ENCODE results near the gene PLAC1.

PLAC1 gene

DNA sequence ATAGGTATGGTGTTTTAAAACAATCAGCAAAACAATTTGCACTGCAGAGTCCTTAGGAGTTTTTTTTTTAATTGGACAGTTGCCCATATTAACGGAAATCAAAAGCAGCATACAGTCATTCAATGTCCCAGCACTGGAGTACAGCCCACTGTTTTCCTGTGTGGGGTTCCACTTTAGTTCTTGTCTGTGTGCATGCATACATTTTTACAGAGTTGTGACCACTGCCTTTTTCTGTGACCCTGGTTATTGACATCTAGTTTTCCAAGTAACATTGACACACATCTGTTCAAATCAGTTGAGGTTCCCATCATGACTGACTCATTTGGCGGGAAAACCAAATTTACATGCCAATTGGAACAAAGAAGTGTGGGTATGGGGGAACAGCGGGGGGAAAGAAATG, 115.0 kb downstream of the PLAC1 start:
- DNase-seq (ENCODE audit: low read depth), result no peak

DNA sequence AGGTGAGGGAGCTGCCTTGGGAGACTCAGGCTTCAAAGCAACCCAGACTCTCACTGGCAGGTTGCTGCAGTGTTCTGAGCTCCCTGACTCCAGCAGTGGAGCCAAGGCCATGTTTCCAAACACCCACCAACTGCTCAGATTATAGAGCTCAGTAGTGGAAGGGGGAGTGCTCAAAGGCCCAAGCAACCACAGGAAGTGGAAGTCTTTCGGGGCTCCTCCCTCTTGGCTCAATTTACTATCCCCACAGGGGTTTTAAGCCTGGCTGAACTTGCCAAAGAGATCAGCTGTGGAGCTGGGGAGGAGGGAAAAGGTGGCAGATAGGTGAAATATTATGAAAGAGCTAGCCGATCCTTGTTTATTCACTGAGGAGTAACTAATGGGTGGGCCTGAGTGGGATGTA, 115.8 kb downstream of the PLAC1 start:
- no peak for DNase-seq (ENCODE audit: low read depth)

- no peak for DNase-seq (ENCODE audit: low read depth)
These were observed 116.4 kb downstream of the PLAC1 start for GRCh38 chrX:134541906-134542305.

GRCh38 chrX:134538316-134538715, 120.0 kb downstream of the PLAC1 start:
- DNase-seq (ENCODE audit: low read depth), result no peak

- DNase-seq (ENCODE audit: low read depth), result no peak
These were observed 120.9 kb downstream of the PLAC1 start for GRCh38 chrX:134537179-134537955.

DNA sequence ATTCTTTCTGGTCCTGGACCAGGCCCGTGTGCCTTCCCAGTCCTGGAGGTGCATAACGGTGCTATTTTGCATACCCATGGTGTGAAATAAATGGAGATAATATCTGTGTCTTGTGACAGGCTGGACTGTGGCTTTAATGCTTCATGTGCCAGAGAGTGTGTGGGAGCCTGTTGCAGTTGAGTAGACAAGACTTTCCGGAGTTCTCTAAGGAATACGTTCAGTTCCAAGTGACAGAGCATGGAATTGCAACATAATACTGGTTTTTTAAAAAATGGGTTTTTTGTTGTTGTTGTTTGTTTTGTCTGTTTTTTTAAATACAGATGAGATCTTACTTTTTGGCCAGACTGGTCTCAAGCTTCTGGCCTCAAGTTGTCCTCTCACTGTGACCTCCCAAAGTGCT, 124.3 kb downstream of the PLAC1 start:
- no peak for DNase-seq (ENCODE audit: low read depth)

DNA sequence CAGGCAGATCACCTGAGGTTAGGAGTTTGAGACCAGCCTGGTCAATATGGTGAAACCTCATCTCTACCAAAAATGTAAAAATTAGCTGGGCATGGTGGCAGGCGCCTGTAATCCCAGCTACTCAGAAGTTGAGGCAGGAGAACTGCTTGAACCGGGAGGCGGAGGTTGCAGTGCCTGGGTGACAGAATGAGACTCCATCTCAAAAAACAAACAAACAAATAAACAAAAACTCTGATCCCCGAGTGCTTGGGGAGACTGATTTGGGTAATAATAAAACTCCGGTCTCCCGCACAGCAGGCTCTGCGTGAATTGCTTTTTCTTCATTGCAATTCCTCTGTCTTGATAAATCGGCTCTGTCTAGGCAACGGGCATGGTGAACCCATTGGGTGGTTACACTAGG, 124.9 kb downstream of the PLAC1 start:
- DNase-seq (ENCODE audit: low read depth), result no peak

DNA sequence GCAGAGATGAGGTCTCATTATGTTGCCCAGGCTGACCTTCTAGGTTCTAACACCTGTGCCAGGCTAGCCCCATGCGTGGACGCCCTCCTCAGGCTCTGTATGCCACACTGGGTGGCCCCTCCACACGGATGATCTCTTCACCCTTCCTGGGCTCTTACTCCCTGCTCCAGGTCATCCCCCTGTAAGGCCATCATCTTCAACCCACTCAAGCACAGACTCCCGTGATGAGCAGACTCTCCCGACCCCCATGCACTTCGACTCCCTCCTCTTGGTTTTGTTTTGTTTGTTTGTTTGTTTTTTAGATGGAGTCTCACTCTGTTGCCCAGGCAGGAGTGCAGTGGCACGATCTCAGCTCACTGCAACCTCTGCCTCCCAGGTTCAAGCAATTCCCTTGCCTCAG, 127.4 kb downstream of the PLAC1 start:
- no peak for DNase-seq (ENCODE audit: low read depth)

DNA sequence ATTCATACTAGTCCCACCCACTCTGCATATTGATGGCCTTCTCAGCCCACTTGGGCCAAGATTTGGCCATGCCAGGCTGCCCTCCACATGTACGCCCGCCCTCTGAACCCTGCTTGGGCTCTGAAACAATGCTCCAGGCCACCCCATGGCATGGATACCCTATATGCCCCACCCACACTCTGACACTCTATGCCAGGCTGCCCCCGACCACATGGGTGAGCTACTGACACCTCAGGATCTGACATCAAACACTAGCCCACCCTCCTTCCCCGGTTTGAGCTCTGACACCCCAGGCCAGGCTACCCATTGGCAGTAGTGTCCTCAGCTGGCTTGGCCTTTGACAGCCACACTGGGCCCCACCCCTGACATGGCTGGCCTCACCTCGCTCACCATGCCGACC, 128.8 kb downstream of the PLAC1 start:
- no peak for DNase-seq (ENCODE audit: low read depth)

DNA sequence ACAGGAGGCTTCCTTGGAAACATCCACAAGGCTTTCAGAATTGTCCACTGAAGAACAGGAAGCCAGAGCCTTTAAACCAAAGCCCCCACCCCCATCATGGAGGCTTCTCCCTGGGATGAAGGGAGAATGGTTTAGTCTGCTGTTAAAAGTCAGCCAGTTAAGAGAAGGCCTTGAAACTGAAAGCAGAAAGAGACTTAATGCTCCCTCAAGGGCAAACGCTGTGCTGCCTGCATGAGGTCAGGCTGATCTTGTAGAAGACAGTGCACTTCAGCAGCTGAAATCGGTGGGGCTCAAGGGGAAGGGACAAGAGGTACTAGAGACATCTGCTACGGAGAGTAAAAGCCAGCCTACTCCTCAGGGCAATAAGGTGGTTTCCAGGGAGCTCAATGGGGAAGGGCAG, 129.3 kb downstream of the PLAC1 start:
- DNase-seq (ENCODE audit: low read depth), result no peak

DNA sequence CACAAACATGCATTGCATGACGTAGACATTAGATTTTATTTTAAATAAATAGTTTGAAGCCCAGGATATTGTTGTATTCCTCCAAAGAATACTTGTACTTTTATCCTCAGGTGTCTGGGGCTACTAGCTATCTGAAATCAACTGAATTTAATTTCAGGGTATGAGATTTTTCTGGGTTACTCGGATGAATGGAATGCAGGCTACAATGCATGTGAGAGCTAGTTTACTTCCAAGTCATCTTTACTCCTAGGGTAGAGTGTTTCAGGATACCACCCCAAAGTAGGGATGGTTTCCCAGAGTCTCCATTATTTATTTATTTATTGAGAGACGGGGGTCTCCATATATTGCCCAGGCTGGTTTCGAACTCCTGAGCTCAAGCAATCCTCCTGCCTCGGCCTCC, 131.9 kb downstream of the PLAC1 start:
- no peak for DNase-seq (ENCODE audit: low read depth)

- no peak for DNase-seq (ENCODE audit: low read depth)
These were observed 133.0 kb downstream of the PLAC1 start for GRCh38 chrX:134525086-134525792.

- no peak for DNase-seq (ENCODE audit: low read depth)
These were observed 134.1 kb downstream of the PLAC1 start for GRCh38 chrX:134524181-134524580.

- DNase-seq (ENCODE audit: low read depth), result no peak
These were observed 137.3 kb downstream of the PLAC1 start for GRCh38 chrX:134520860-134521390.

All from activated gamma-delta T cell treated with anti-CD3 and anti-CD28 coated beads, Interleukin-2, amount 50 U/mL, for 16 hours (primary cell).